Measurements from ENCODE around the gene SHB. TPM values are rescaled to one million over a fixed set of nuclear protein-coding genes. Genes with fewer than 3 reads are reported as not detected.

The SHB gene
- total RNA-seq, 1 experiment from 2014 or later = 12.2 TPM

DNA sequence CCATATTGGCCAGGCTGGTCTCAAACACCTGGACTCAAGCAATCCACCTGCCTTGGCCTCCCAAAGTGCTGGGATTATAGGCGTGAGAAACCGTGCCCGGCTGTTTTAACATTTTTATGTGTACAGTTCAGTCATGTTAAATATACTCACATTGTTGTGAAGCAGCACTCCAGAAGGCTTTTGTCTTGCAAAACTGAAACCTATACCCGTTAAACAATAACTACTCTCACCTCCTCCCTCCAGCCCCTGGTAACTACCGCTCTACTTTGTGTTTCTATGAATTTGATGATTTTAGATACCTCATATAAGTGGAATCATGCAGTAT is 23.1 kb upstream of the SHB start:
- H3K9me3 Mint-ChIP-seq = no peaks in the 10 kb centered on the region
- H3K27ac Mint-ChIP-seq = no peak overlapping the region
- H3K4me3 Mint-ChIP-seq = no peak overlapping the region
- peaks cover 25% of the 10 kb centered on the region for H3K4me1 Mint-ChIP-seq
- ChIA-PET CTCF (interaction anchor here (1.1 kb wide), 1 partner anchor 75 kb away, joined by 4 read pairs; no protein-coding TSS in a partner anchor), POLR2A (interaction anchor here (1.0 kb wide), 1 partner anchor 23 kb away, joined by 3 read pairs; the partner anchor contains the start of gene SHB)
- H3K27me3 Mint-ChIP-seq (ENCODE audit: low read depth) = peaks cover 3% of the 10 kb centered on the region; the same call in 1 of the 2 replicates
- H3K36me3 Mint-ChIP-seq = no peaks in the 10 kb centered on the region
- TF ChIP-seq, protein P1, sequence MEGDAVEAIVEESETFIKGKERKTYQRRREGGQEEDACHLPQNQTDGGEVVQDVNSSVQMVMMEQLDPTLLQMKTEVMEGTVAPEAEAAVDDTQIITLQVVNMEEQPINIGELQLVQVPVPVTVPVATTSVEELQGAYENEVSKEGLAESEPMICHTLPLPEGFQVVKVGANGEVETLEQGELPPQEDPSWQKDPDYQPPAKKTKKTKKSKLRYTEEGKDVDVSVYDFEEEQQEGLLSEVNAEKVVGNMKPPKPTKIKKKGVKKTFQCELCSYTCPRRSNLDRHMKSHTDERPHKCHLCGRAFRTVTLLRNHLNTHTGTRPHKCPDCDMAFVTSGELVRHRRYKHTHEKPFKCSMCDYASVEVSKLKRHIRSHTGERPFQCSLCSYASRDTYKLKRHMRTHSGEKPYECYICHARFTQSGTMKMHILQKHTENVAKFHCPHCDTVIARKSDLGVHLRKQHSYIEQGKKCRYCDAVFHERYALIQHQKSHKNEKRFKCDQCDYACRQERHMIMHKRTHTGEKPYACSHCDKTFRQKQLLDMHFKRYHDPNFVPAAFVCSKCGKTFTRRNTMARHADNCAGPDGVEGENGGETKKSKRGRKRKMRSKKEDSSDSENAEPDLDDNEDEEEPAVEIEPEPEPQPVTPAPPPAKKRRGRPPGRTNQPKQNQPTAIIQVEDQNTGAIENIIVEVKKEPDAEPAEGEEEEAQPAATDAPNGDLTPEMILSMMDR (IDR thresholded peaks at IDR 0.05) = no peak
- TF ChIP-seq ZNF232 (CRISPR knock-in tag; IDR thresholded peaks at IDR 0.05) (no peak), TEAD4 (CRISPR knock-in tag; IDR thresholded peaks at IDR 0.05) (no peak), ZNF671 (CRISPR knock-in tag; IDR thresholded peaks at IDR 0.05) (no peak), OVOL2 (CRISPR knock-in tag; IDR thresholded peaks at IDR 0.05; ENCODE audit: borderline replicate concordance) (no peak), CBFB (CRISPR knock-in tag; IDR thresholded peaks at IDR 0.05; ENCODE audit: low read depth) (no peak), ESRRA (CRISPR knock-in tag; IDR thresholded peaks at IDR 0.05; ENCODE audit: borderline replicate concordance) (no peak), NR1H2 (CRISPR knock-in tag; IDR thresholded peaks at IDR 0.05) (no peak), FOXP1 (CRISPR knock-in tag; IDR thresholded peaks at IDR 0.05; ENCODE audit: borderline replicate concordance) (no peak), NR2C2 (CRISPR knock-in tag; IDR thresholded peaks at IDR 0.05) (no peak)
- TF ChIP-seq, protein P2, sequence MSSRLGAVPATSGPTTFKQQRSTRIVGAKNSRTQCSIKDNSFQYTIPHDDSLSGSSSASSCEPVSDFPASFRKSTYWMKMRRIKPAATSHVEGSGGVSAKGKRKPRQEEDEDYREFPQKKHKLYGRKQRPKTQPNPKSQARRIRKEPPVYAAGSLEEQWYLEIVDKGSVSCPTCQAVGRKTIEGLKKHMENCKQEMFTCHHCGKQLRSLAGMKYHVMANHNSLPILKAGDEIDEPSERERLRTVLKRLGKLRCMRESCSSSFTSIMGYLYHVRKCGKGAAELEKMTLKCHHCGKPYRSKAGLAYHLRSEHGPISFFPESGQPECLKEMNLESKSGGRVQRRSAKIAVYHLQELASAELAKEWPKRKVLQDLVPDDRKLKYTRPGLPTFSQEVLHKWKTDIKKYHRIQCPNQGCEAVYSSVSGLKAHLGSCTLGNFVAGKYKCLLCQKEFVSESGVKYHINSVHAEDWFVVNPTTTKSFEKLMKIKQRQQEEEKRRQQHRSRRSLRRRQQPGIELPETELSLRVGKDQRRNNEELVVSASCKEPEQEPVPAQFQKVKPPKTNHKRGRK (CRISPR knock-in tag; IDR thresholded peaks at IDR 0.05; ENCODE audit: borderline replicate concordance) = no peak
- TF ChIP-seq, protein P3, sequence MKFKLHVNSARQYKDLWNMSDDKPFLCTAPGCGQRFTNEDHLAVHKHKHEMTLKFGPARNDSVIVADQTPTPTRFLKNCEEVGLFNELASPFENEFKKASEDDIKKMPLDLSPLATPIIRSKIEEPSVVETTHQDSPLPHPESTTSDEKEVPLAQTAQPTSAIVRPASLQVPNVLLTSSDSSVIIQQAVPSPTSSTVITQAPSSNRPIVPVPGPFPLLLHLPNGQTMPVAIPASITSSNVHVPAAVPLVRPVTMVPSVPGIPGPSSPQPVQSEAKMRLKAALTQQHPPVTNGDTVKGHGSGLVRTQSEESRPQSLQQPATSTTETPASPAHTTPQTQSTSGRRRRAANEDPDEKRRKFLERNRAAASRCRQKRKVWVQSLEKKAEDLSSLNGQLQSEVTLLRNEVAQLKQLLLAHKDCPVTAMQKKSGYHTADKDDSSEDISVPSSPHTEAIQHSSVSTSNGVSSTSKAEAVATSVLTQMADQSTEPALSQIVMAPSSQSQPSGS (CRISPR knock-in tag; IDR thresholded peaks at IDR 0.05; ENCODE audit: borderline replicate concordance, low read depth) = no peak
- TF ChIP-seq, protein P4, sequence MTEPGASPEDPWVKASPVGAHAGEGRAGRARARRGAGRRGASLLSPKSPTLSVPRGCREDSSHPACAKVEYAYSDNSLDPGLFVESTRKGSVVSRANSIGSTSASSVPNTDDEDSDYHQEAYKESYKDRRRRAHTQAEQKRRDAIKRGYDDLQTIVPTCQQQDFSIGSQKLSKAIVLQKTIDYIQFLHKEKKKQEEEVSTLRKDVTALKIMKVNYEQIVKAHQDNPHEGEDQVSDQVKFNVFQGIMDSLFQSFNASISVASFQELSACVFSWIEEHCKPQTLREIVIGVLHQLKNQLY (CRISPR knock-in tag; IDR thresholded peaks at IDR 0.05) = no peak
- TF ChIP-seq, protein P5, sequence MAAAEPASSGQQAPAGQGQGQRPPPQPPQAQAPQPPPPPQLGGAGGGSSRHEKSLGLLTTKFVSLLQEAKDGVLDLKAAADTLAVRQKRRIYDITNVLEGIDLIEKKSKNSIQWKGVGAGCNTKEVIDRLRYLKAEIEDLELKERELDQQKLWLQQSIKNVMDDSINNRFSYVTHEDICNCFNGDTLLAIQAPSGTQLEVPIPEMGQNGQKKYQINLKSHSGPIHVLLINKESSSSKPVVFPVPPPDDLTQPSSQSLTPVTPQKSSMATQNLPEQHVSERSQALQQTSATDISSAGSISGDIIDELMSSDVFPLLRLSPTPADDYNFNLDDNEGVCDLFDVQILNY (CRISPR knock-in tag; IDR thresholded peaks at IDR 0.05) = no peak
- TF ChIP-seq, protein P6, sequence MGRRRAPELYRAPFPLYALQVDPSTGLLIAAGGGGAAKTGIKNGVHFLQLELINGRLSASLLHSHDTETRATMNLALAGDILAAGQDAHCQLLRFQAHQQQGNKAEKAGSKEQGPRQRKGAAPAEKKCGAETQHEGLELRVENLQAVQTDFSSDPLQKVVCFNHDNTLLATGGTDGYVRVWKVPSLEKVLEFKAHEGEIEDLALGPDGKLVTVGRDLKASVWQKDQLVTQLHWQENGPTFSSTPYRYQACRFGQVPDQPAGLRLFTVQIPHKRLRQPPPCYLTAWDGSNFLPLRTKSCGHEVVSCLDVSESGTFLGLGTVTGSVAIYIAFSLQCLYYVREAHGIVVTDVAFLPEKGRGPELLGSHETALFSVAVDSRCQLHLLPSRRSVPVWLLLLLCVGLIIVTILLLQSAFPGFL (CRISPR knock-in tag; IDR thresholded peaks at IDR 0.05; ENCODE audit: borderline replicate concordance) = no peak
- TF ChIP-seq, protein P7, sequence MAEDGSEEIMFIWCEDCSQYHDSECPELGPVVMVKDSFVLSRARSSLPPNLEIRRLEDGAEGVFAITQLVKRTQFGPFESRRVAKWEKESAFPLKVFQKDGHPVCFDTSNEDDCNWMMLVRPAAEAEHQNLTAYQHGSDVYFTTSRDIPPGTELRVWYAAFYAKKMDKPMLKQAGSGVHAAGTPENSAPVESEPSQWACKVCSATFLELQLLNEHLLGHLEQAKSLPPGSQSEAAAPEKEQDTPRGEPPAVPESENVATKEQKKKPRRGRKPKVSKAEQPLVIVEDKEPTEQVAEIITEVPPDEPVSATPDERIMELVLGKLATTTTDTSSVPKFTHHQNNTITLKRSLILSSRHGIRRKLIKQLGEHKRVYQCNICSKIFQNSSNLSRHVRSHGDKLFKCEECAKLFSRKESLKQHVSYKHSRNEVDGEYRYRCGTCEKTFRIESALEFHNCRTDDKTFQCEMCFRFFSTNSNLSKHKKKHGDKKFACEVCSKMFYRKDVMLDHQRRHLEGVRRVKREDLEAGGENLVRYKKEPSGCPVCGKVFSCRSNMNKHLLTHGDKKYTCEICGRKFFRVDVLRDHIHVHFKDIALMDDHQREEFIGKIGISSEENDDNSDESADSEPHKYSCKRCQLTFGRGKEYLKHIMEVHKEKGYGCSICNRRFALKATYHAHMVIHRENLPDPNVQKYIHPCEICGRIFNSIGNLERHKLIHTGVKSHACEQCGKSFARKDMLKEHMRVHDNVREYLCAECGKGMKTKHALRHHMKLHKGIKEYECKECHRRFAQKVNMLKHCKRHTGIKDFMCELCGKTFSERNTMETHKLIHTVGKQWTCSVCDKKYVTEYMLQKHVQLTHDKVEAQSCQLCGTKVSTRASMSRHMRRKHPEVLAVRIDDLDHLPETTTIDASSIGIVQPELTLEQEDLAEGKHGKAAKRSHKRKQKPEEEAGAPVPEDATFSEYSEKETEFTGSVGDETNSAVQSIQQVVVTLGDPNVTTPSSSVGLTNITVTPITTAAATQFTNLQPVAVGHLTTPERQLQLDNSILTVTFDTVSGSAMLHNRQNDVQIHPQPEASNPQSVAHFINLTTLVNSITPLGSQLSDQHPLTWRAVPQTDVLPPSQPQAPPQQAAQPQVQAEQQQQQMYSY (CRISPR knock-in tag; IDR thresholded peaks at IDR 0.05) = no peak
- TF ChIP-seq, protein P8, sequence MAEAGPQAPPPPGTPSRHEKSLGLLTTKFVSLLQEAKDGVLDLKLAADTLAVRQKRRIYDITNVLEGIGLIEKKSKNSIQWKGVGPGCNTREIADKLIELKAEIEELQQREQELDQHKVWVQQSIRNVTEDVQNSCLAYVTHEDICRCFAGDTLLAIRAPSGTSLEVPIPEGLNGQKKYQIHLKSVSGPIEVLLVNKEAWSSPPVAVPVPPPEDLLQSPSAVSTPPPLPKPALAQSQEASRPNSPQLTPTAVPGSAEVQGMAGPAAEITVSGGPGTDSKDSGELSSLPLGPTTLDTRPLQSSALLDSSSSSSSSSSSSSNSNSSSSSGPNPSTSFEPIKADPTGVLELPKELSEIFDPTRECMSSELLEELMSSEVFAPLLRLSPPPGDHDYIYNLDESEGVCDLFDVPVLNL (CRISPR knock-in tag; IDR thresholded peaks at IDR 0.05; ENCODE audit: borderline replicate concordance, low read depth) = no peak
- no peak for ATAC-seq
- no peak for DNase-seq (ENCODE audit: low spot score)

All from WTC11 (cell line).